Calu3 (cell line): ENCODE measurements around the gene BCOR. TPM values are rescaled to one million over a fixed set of nuclear protein-coding genes. Genes with fewer than 3 reads are reported as not detected.

Experiments used
- BruUV-seq: library from RNA; stranded (reverse); fragments of 400-500 nt; replicated peaks from 2 replicates; lab custom pipeline; 2021; lab: Mats Ljungman, UMichigan
- CTCF ChIA-PET: fragments of 300-600 bp; sonication (Branson Sonifier 250); formaldehyde crosslinking; loops from one replicate; lab custom pipeline; 2022; ENCODE audit warnings: antibody characterized with exemption; lab: Charles Lee
- DNase-seq: peaks from one replicate; pipeline ENCODE4 v3.0.0; 2022
- H3K27ac Mint-ChIP-seq: one replicate; pipeline ENCODE4 v1.8.0; 2022; ENCODE audit warnings: mixed read lengths; ENCODE audit not compliant: unreplicated experiment
- H3K27me3 Mint-ChIP-seq: one replicate; pipeline ENCODE4 v1.8.0; 2022; ENCODE audit warnings: mixed read lengths; ENCODE audit not compliant: unreplicated experiment
- H3K36me3 Mint-ChIP-seq: one replicate; pipeline ENCODE4 v1.8.0; 2022; ENCODE audit warnings: mild to moderate bottlenecking, moderate library complexity, mixed read lengths; ENCODE audit not compliant: insufficient read depth, unreplicated experiment
- H3K4me1 Mint-ChIP-seq: one replicate; pipeline ENCODE4 v1.8.0; 2022; ENCODE audit warnings: mild to moderate bottlenecking, low read depth, mixed read lengths; ENCODE audit not compliant: unreplicated experiment
- H3K4me3 Mint-ChIP-seq: one replicate; pipeline ENCODE4 v1.8.0; 2022; ENCODE audit warnings: mild to moderate bottlenecking, low read depth, moderate library complexity, mixed read lengths; ENCODE audit not compliant: unreplicated experiment
- H3K9me3 Mint-ChIP-seq: one replicate; pipeline ENCODE4 v1.8.0; 2022; ENCODE audit warnings: low read depth, mixed read lengths; ENCODE audit not compliant: unreplicated experiment
- intact Hi-C: fragments of 100-400 bp; cut with micrococcal nuclease; formaldehyde crosslinking; loops from one replicate; pipeline ENCODE4 v1.10.0; 2022; ENCODE audit not compliant: unreplicated experiment
- total RNA-seq: library from RNA; stranded (reverse); gene quantifications from 2 replicates; pipeline ENCODE4 v1.2.3, GENCODE V29; 2022
- TF ChIP-seq, protein P1 (sequence below): fragments of 200-600 bp; IDR thresholded peaks from one replicate; pipeline ENCODE4 v1.8.0; 2022; ENCODE audit warnings: antibody characterized with exemption; ENCODE audit not compliant: unreplicated experiment

The BCOR gene
- total RNA-seq, 1 experiment from 2014 or later, result 21.1 TPM

DNA sequence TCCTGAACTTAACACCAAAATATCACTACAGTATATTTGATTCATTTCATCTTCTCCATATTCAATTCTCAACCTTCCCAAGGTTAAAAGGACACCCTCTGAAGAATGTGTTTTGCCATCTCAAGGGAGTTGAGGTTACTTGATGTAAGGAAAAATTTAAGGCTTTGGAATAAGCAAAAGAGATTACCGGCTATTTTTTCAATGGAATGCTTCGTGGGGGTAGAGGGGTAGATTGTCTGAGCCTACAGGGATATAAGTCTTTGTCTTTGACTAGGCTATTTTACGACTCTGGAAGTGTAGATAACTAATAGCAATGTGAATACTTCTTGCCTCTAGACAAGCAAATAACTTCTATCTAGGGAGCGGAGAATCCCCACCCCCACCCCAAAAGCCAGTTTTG lies 78.2 kb downstream of the BCOR start:
- Mint-ChIP-seq H3K9me3 (no peaks in the 10 kb centered on the region), H3K4me3 (no peak overlapping the region), H3K36me3 (peaks cover 10% of the 10 kb centered on the region), H3K27ac (no peak overlapping the region), H3K4me1 (no peaks in the 10 kb centered on the region), H3K27me3 (no peaks in the 10 kb centered on the region)
- BruUV-seq, result no TSS peak
- intact Hi-C loops, result loop anchor here (10.0 kb wide), 2 partner anchors 65 to 155 kb away; no protein-coding TSS in a partner anchor
- CTCF ChIA-PET, result no interaction called here
- no peak for DNase-seq
- TF ChIP-seq, protein P1, sequence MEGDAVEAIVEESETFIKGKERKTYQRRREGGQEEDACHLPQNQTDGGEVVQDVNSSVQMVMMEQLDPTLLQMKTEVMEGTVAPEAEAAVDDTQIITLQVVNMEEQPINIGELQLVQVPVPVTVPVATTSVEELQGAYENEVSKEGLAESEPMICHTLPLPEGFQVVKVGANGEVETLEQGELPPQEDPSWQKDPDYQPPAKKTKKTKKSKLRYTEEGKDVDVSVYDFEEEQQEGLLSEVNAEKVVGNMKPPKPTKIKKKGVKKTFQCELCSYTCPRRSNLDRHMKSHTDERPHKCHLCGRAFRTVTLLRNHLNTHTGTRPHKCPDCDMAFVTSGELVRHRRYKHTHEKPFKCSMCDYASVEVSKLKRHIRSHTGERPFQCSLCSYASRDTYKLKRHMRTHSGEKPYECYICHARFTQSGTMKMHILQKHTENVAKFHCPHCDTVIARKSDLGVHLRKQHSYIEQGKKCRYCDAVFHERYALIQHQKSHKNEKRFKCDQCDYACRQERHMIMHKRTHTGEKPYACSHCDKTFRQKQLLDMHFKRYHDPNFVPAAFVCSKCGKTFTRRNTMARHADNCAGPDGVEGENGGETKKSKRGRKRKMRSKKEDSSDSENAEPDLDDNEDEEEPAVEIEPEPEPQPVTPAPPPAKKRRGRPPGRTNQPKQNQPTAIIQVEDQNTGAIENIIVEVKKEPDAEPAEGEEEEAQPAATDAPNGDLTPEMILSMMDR, result no peak

GRCh38 chrX:40018041-40018440 lies 79.7 kb downstream of the BCOR start:
- no peak overlapping the region for H3K4me3 Mint-ChIP-seq
- H3K27me3 Mint-ChIP-seq, result no peaks in the 10 kb centered on the region
- peaks cover 25% of the 10 kb centered on the region for H3K36me3 Mint-ChIP-seq
- CTCF ChIA-PET, result no interaction called here
- BruUV-seq, result no TSS peak
- intact Hi-C loops, result loop anchor here (10.0 kb wide), 2 partner anchors 67 to 157 kb away; no protein-coding TSS in a partner anchor
- TF ChIP-seq, protein P1, result no peak
- H3K4me1 Mint-ChIP-seq, result no peaks in the 10 kb centered on the region
- no peaks in the 10 kb centered on the region for H3K9me3 Mint-ChIP-seq
- no peak for DNase-seq
- no peak overlapping the region for H3K27ac Mint-ChIP-seq

DNA sequence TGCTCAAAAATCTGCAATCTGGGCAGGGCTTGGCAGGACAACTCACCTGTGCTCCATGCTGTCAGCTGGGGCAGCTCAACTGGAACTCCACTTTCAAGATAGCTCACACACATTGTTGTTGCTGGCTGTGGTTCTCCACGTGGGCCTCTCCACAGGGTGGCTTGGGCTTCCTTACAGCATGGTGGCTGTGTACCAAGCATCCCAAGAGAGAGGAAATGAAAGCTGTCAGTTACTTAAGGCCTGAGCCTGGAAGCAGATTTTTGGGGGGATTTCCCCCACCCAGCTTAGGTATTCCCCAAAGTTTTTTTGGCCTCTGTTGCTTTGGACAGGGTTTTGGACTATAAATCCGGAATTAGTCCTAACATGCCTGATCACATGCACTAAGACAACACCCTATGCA lies 81.0 kb downstream of the BCOR start:
- DNase-seq, result no peak
- H3K4me3 Mint-ChIP-seq, result no peak overlapping the region
- intact Hi-C loops, result loop anchor here (10.0 kb wide), 2 partner anchors 68 to 158 kb away; no protein-coding TSS in a partner anchor
- TF ChIP-seq, protein P1, result no peak
- CTCF ChIA-PET, result no interaction called here
- no peaks in the 10 kb centered on the region for H3K9me3 Mint-ChIP-seq
- peaks cover 27% of the 10 kb centered on the region for H3K36me3 Mint-ChIP-seq
- BruUV-seq, result no TSS peak
- no peaks in the 10 kb centered on the region for H3K4me1 Mint-ChIP-seq
- no peaks in the 10 kb centered on the region for H3K27me3 Mint-ChIP-seq
- H3K27ac Mint-ChIP-seq, result no peak overlapping the region

- Mint-ChIP-seq H3K36me3 (peaks cover 27% of the 10 kb centered on the region), H3K9me3 (no peaks in the 10 kb centered on the region), H3K4me3 (no peak overlapping the region), H3K27me3 (no peaks in the 10 kb centered on the region), H3K4me1 (no peaks in the 10 kb centered on the region), H3K27ac (no peak overlapping the region)
- intact Hi-C loops, result loop anchor here (10.0 kb wide), 2 partner anchors 69 to 159 kb away; no protein-coding TSS in a partner anchor
- CTCF ChIA-PET, result no interaction called here
- no peak for DNase-seq
- TF ChIP-seq, protein P1, result no peak
- no TSS peak for BruUV-seq
These were observed 82.1 kb downstream of the BCOR start for GRCh38 chrX:40015693-40016092.
